Immature natural killer cell (primary cell): Measurements from ENCODE around the gene FILIP1L. TPM values are rescaled to one million over a fixed set of nuclear protein-coding genes. Genes with fewer than 3 reads are reported as not detected.

Source experiments
- DNase-seq, 3 donors: peaks; one replicate each; pipeline ENCODE4 v3.0.0; 2022; ENCODE audit warnings: mixed read lengths in 1 of 3
- H3K27ac Mint-ChIP-seq, 6 donors: one replicate each; pipeline ENCODE4 v1.8.0; 2020; ENCODE audit warnings: mixed read lengths in 6 of 6, mild to moderate bottlenecking in 5 of 6, inconsistent platforms in 4 of 6, moderate library complexity in 3 of 6
- H3K27me3 Mint-ChIP-seq, 3 donors: one replicate each; pipeline ENCODE4 v1.8.0; 2020 to 2021; ENCODE audit warnings: low read depth in 3 of 3, mild to moderate bottlenecking in 3 of 3, mixed read lengths in 3 of 3, moderate library complexity in 3 of 3, inconsistent platforms in 1 of 3
- H3K36me3 Mint-ChIP-seq, 3 donors: one replicate each; pipeline ENCODE4 v1.8.0; 2020; ENCODE audit warnings: mixed read lengths in 3 of 3, inconsistent platforms in 2 of 3, mild to moderate bottlenecking in 2 of 3
- H3K4me1 Mint-ChIP-seq, 2 donors: one replicate each; pipeline ENCODE4 v1.8.0; 2020; ENCODE audit warnings: inconsistent platforms in 2 of 2, mild to moderate bottlenecking in 2 of 2, mixed read lengths in 2 of 2, moderate library complexity in 1 of 2
- H3K4me3 Mint-ChIP-seq, 5 donors: one replicate each; pipeline ENCODE4 v1.8.0; 2020; ENCODE audit warnings: mild to moderate bottlenecking in 5 of 5, mixed read lengths in 5 of 5, inconsistent platforms in 3 of 5, moderate library complexity in 3 of 5
- H3K9me3 Mint-ChIP-seq, 6 donors: one replicate each; pipeline ENCODE4 v1.8.0; 2020; ENCODE audit warnings: mild to moderate bottlenecking in 6 of 6, mixed read lengths in 6 of 6, inconsistent platforms in 4 of 6, moderate library complexity in 3 of 6
- polyA plus RNA-seq, 3 donors: library from polyadenylated mRNA; unstranded; fragments of 300-500 nt; fragmentation: Illumina TruSeq; gene quantifications; one replicate each; pipeline ENCODE4 v1.2.3, GENCODE V29; 2021

Gene FILIP1L
- polyA plus RNA-seq, 3 donors from 2014 or later, result 0.09 TPM; not detected in 2

DNA sequence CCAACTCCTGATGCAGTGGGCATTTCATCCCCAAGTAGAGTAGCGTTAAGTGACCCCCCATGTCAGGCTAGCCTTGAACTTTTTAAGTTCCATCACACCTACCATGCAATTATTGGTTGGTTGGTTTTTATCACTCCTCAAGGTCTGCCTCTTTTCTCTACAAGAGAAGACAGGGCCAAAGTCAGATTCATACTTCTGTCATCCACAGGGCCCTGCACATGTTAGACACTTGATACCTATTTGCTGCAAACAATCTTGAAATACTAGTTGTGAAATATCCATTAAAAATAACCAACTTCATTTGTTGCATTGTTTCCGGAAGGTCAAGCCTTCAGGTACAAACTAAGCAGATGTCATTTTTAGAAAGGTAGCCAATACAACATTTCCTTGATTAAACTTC lies 295.5 kb downstream of the FILIP1L start:
- peaks cover 25 to 28% of the 10 kb centered on the region in 2 donors for H3K4me1 Mint-ChIP-seq
- peaks cover 4 to 13% (median 12%) of the 10 kb centered on the region in 3 donors for H3K27me3 Mint-ChIP-seq
- H3K4me3 Mint-ChIP-seq, result peak overlapping the region; percentile 44 to 100 (median 97)
- DNase-seq, result no peak
- no peaks in the 10 kb centered on the region for H3K9me3 Mint-ChIP-seq
- peaks cover 0 to 4% (median 0%) of the 10 kb centered on the region in 3 donors for H3K36me3 Mint-ChIP-seq
- H3K27ac Mint-ChIP-seq, result peak overlapping the region; percentile 96 to 100 (median 99)

DNA sequence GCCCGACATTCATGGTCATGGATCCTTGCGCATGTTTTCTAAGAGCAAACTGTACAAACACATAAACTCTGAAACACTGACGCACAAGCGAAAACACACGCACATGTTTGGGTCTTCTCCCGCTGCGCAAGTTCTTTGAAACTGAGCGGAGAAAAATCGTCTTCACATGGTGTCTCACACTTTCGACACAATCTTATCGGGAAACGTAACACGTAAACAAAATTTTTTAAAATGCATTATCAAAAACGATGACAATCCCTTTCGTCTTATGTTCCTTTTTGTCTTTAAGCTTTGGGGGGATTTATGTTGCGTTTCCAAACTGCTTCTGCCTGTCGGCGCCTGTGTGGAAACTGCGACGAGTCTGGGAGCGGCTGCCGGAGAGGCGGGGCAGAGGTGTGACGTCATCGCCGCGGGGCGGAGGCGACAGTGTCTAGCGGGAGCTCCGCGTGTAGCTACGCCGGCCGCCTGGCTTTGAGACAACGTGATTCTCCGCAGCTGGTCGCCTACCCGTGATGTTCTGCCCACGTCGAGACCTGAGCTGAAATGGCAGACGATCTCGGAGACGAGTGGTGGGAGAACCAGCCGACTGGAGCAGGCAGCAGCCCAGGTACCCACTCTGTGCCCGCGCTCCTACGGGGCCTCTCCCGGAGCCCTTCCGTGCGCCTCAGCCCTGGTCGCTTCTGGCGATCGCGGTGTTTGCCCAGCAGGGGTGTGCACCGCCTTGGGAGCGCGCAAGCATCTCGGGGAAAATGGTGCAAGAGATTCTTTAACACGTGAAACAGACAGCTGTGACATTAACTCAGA lies 296.7 kb downstream of the FILIP1L start, which contains the start of gene CMSS1:
Gene CMSS1, plus strand, starts transcription at position 426 of the 804 bp plus-strand sequence.
- no peaks in the 10 kb centered on the region for H3K9me3 Mint-ChIP-seq
- peaks cover 25 to 28% of the 10 kb centered on the region in 2 donors for H3K4me1 Mint-ChIP-seq
- peaks cover 6 to 13% (median 12%) of the 10 kb centered on the region in 3 donors for H3K27me3 Mint-ChIP-seq
- H3K27ac Mint-ChIP-seq, result peak within 1 kb of the TSS; percentile 96 to 100 (median 99)
- H3K4me3 Mint-ChIP-seq, result peak within 1 kb of the TSS; percentile 94 to 100 (median 97)
- H3K36me3 Mint-ChIP-seq, result peaks cover 0 to 4% (median 0%) of the 10 kb centered on the region in 3 donors
- DNase-seq, result peak; percentile 93 to 96 (median 95)

GRCh38 chr3:99817047-99817436 lies 297.3 kb downstream of the FILIP1L start:
- peaks cover 0 to 4% (median 0%) of the 10 kb centered on the region in 3 donors for H3K36me3 Mint-ChIP-seq
- H3K27me3 Mint-ChIP-seq, result peaks cover 6 to 13% (median 12%) of the 10 kb centered on the region in 3 donors
- H3K4me1 Mint-ChIP-seq, result peaks cover 25 to 28% of the 10 kb centered on the region in 2 donors
- peak overlapping the region; percentile 94 to 100 (median 97) for H3K4me3 Mint-ChIP-seq
- H3K9me3 Mint-ChIP-seq, result no peaks in the 10 kb centered on the region
- no peak for DNase-seq
- H3K27ac Mint-ChIP-seq, result peak overlapping the region; percentile 96 to 100 (median 99)

- Mint-ChIP-seq H3K9me3 (peaks cover 3 to 6% (median 4%) of the 10 kb centered on the region in 6 donors), H3K4me3 (no peak overlapping the region), H3K36me3 (peaks cover 5% of the 10 kb centered on the region in 3 donors), H3K27ac (no peak overlapping the region), H3K4me1 (no peaks in the 10 kb centered on the region), H3K27me3 (peaks cover 1 to 2% (median 2%) of the 10 kb centered on the region in 3 donors)
- no peak for DNase-seq
Measured at GRCh38 chr3:99810403-99810802, 303.9 kb downstream of the FILIP1L start.

- Mint-ChIP-seq H3K4me3 (no peak overlapping the region), H3K27me3 (peaks cover 0 to 4% (median 2%) of the 10 kb centered on the region in 3 donors), H3K9me3 (peaks cover 3 to 8% (median 5%) of the 10 kb centered on the region in 6 donors), H3K36me3 (peaks cover 5 to 7% (median 6%) of the 10 kb centered on the region in 3 donors), H3K27ac (no peak overlapping the region), H3K4me1 (no peaks in the 10 kb centered on the region)
- DNase-seq, result no peak
Measured at GRCh38 chr3:99809565-99809964, 304.7 kb downstream of the FILIP1L start.

- H3K36me3 Mint-ChIP-seq, result peaks cover 5 to 7% (median 6%) of the 10 kb centered on the region in 3 donors
- H3K4me1 Mint-ChIP-seq, result no peaks in the 10 kb centered on the region
- no peak overlapping the region for H3K4me3 Mint-ChIP-seq
- peaks cover 0 to 2% (median 2%) of the 10 kb centered on the region in 3 donors for H3K27me3 Mint-ChIP-seq
- DNase-seq, result peak; percentile 24 to 31 (median 28)
- H3K27ac Mint-ChIP-seq, result no peak overlapping the region
- H3K9me3 Mint-ChIP-seq, result peaks cover 3 to 8% (median 5%) of the 10 kb centered on the region in 6 donors
Measured at GRCh38 chr3:99808163-99808794, 306.0 kb downstream of the FILIP1L start.

DNA sequence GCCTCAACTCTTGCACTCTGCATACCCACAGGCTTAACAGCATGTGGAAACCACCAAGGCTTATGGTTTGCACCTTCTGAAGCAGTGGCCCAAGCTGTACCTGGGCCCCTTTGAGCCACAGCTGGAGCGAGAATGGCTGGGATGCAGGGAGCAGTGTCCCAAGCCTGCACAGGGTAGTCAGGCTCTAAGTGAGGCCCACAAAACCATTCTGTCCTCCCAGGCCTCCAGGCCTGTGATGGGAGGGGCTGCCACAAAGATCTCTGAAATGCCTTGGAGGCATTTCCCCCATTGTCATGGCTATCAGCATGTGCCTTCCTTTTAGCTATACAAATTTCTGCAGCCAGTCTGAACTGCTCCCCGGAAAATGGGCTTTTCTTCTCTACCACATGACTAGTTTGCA lies 309.1 kb downstream of the FILIP1L start:
- Mint-ChIP-seq H3K27ac (no peak overlapping the region), H3K4me3 (no peak overlapping the region), H3K9me3 (peaks cover 3 to 8% (median 5%) of the 10 kb centered on the region in 6 donors), H3K4me1 (no peaks in the 10 kb centered on the region), H3K36me3 (peaks cover 5 to 7% (median 6%) of the 10 kb centered on the region in 3 donors), H3K27me3 (peaks cover 0 to 2% (median 1%) of the 10 kb centered on the region in 3 donors)
- no peak for DNase-seq

- H3K4me3 Mint-ChIP-seq, result no peak overlapping the region
- H3K36me3 Mint-ChIP-seq, result peaks cover 5 to 7% (median 6%) of the 10 kb centered on the region in 3 donors
- peaks cover 3 to 8% (median 5%) of the 10 kb centered on the region in 6 donors for H3K9me3 Mint-ChIP-seq
Measured at GRCh38 chr3:99803297-99803696, 311.0 kb downstream of the FILIP1L start.

DNA sequence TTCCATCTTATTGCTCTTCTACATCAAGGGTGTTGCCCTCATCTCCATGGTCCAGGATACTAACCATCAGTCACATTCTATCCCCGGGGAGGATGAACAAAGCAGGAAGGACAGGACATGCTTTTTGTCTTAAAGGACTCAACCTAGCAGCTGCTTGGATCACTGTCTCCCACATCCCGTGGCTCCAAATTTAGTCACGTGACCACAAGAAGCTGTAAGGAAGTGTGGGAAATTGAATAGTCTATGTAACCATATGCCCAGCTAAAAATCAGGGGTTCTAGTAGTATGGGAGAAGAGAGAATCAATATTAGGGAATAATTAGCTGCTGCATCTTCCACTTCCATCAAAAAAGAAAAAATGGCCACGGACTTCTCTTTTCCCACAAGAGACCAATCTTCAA lies 314.9 kb downstream of the FILIP1L start:
- no peaks in the 10 kb centered on the region for H3K9me3 Mint-ChIP-seq
- H3K4me3 Mint-ChIP-seq, result no peak overlapping the region
- DNase-seq, result no peak
- H3K27me3 Mint-ChIP-seq, result peaks cover 0 to 3% (median 2%) of the 10 kb centered on the region in 3 donors
- H3K4me1 Mint-ChIP-seq, result no peaks in the 10 kb centered on the region
- no peaks in the 10 kb centered on the region for H3K36me3 Mint-ChIP-seq
- H3K27ac Mint-ChIP-seq, result no peak overlapping the region

More at GRCh38 chr3:99803297-99803696, 311.0 kb downstream of the FILIP1L start:
- Mint-ChIP-seq H3K4me1 (no peaks in the 10 kb centered on the region), H3K27me3 (peaks cover 0 to 4% (median 1%) of the 10 kb centered on the region in 3 donors), H3K27ac (no peak overlapping the region)
- DNase-seq, result no peak

DNA sequence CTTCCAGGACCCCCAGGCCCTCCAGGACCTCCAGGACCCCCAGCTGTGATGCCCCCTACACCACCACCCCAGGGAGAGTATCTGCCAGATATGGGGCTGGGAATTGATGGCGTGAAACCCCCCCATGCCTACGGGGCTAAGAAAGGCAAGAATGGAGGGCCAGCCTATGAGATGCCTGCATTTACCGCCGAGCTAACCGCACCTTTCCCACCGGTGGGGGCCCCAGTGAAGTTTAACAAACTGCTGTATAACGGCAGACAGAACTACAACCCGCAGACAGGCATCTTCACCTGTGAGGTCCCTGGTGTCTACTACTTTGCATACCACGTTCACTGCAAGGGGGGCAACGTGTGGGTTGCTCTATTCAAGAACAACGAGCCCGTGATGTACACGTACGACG lies 318.7 kb downstream of the FILIP1L start:
- no peak overlapping the region for H3K27ac Mint-ChIP-seq
- H3K4me1 Mint-ChIP-seq, result no peaks in the 10 kb centered on the region
- H3K9me3 Mint-ChIP-seq, result no peaks in the 10 kb centered on the region
- no peak overlapping the region for H3K4me3 Mint-ChIP-seq
- peaks cover 2 to 4% (median 3%) of the 10 kb centered on the region in 3 donors for H3K27me3 Mint-ChIP-seq
- no peak for DNase-seq
- H3K36me3 Mint-ChIP-seq, result no peaks in the 10 kb centered on the region

- no peak for DNase-seq
- no peaks in the 10 kb centered on the region for H3K9me3 Mint-ChIP-seq
- H3K4me3 Mint-ChIP-seq, result no peak overlapping the region
- H3K4me1 Mint-ChIP-seq, result no peaks in the 10 kb centered on the region
- H3K27me3 Mint-ChIP-seq, result peaks cover 0 to 4% (median 3%) of the 10 kb centered on the region in 3 donors
- H3K27ac Mint-ChIP-seq, result no peak overlapping the region
- no peaks in the 10 kb centered on the region for H3K36me3 Mint-ChIP-seq
Measured at GRCh38 chr3:99794485-99794884, 319.8 kb downstream of the FILIP1L start.

GRCh38 chr3:99789011-99789721 lies 325.1 kb downstream of the FILIP1L start:
- no peaks in the 10 kb centered on the region for H3K9me3 Mint-ChIP-seq
- no peak overlapping the region for H3K27ac Mint-ChIP-seq
- no peaks in the 10 kb centered on the region for H3K4me1 Mint-ChIP-seq
- H3K4me3 Mint-ChIP-seq, result no peak overlapping the region
- DNase-seq, result peak in 1 of 3 donors; percentile 3
- H3K36me3 Mint-ChIP-seq, result no peaks in the 10 kb centered on the region
- peaks cover 2 to 6% (median 2%) of the 10 kb centered on the region in 3 donors for H3K27me3 Mint-ChIP-seq
